GM18502 (cell line): ENCODE measurements around the gene HLX.

ENCODE experiments used
- ATAC-seq: cut with Tn5 transposase; IDR thresholded peaks from one replicate; pipeline ENCODE4 v1.9.1; 2021; ENCODE audit warnings: mild to moderate bottlenecking; ENCODE audit not compliant: unreplicated experiment, poor library complexity

Gene HLX

GRCh38 chr1:220921498-220921897, 42.3 kb downstream of the HLX start:
- no peak for ATAC-seq

GRCh38 chr1:220921971-220922635, 42.9 kb downstream of the HLX start:
- no peak for ATAC-seq

DNA sequence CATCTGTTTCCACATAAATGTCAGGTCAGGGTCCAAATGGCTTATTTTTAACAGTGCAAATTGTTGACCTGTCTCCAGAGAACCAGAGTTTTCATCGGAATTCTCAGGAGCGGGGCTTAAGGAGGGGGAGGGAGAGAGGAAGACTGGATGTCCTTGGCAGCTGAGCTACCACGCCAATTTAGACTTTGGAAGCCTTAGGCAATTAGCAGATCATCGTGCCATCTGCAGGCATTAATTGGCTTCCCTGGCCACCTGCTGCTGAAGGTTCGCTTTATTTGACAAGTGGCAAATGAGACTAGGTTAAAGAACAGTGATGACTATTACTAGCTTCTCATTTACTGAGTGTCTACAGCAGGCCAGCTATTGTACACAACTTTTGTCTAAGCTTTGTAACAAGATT, 43.7 kb downstream of the HLX start:
- ATAC-seq = no peak

- ATAC-seq = no peak
Observed at GRCh38 chr1:220924331-220924970, 45.2 kb downstream of the HLX start.

DNA sequence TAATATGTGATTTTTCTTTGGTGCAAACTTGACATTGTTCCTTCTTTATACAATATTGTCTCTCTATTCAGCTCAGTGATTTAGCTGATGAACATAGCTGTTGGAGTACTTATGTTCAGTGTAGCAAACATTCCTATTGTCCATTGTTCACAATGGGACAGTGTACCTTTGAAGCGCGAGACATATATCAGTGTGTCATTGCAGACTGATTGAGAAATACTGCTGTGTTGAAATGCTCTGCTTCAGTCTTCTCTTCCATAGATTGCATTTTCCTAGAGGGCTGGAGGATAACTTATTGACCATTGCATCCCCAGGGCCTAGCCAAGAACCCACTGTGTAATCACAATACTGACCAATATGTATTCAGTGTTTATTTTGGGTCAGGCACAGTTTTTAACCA, 46.5 kb downstream of the HLX start:
- ATAC-seq = no peak

GRCh38 chr1:220926146-220926545, 46.9 kb downstream of the HLX start:
- ATAC-seq = no peak

DNA sequence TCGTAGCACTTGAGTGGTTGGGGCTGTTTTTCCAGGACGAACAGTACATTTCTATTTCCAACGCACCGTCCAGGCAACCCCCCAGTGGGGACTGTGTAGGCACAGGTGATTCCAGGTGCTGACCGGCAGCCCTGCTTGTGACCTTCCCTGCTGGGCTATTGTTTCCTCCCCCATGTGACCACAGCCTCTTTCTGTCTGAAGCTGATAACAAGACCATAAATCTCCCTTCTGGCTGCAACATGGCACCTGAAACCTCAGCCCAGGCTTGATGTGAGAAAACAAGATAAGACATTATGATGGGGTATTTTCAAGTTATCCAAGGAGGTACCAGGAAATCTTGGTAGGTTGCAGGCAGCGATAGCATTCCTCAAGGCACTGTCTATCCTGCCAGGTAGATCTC, 48.2 kb downstream of the HLX start:
- no peak for ATAC-seq

GRCh38 chr1:220928320-220928719, 49.1 kb downstream of the HLX start:
- ATAC-seq = no peak

GRCh38 chr1:220928725-220929300, 49.6 kb downstream of the HLX start:
- no peak for ATAC-seq

DNA sequence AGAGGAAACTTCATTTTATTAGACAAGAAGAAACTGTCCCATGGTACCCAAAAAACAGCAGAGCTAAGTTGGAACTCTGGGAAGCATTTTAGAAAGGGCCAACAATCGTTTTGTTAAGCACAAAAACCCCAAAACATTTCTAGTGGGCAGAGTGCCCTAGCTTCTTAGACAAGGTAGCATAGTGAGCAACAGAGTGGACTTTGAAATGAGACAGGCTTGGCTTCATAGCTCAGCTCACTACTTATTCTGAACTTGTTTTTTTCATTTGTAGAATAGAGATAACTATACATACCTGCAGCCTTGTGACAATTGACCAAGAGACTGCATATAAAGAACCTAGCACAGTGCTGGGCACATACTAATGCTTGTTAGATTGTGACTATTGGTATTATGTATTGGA, 50.1 kb downstream of the HLX start:
- no peak for ATAC-seq
